ENCODE results near the gene SPRYD7. TPM values are rescaled to one million over a fixed set of nuclear protein-coding genes. Genes with fewer than 3 reads are reported as not detected.
A peak's percentile ranks its signal among the peaks of the same experiment; 100 is the strongest.

The SPRYD7 gene
- total RNA-seq, 1 donor from 2014 or later: 10.3 TPM

- Mint-ChIP-seq H3K36me3 (ENCODE audit: low read depth, unreplicated experiment) (no peaks in the 10 kb centered on the region), H3K27me3 (ENCODE audit: low read depth, unreplicated experiment) (peaks cover 3% of the 10 kb centered on the region), H3K4me3 (ENCODE audit: unreplicated experiment) (no peak overlapping the region), H3K9me3 (ENCODE audit: unreplicated experiment) (no peaks in the 10 kb centered on the region), H3K4me1 (ENCODE audit: low read depth, unreplicated experiment) (peaks cover 7% of the 10 kb centered on the region), H3K27ac (ENCODE audit: unreplicated experiment) (no peak overlapping the region)
- Histone ChIP-seq H4K20me1 (ENCODE audit: insufficient read depth, low read length) (no peaks in the 10 kb centered on the region), H3K4me2 (ENCODE audit: low read length) (no peak overlapping the region), H3K27me3 (ENCODE audit: insufficient read depth, low read length) (no peaks in the 10 kb centered on the region), H3K4me3 (ENCODE audit: insufficient read depth, low read depth, low read length) (no peak overlapping the region), H3K79me2 (ENCODE audit: insufficient read depth, low read length) (no peaks in the 10 kb centered on the region), H3K4me1 (ENCODE audit: insufficient read depth, low read length) (no peaks in the 10 kb centered on the region), H3K27ac (ENCODE audit: low read depth, low read length) (no peak overlapping the region), H3K9ac (ENCODE audit: low read length) (no peak overlapping the region), H3K9me3 (ENCODE audit: insufficient read depth, low read depth, low read length) (no peaks in the 10 kb centered on the region), H2AFZ (ENCODE audit: low read depth, low read length) (no peak overlapping the region), H3K36me3 (ENCODE audit: insufficient read depth, low read length) (peaks cover 2% of the 10 kb centered on the region)
- DNase-seq (ENCODE audit: low read depth) (no peak), FAIRE-seq (no peak)
- TF ChIP-seq CTCF (IDR thresholded peaks at IDR 0.05; ENCODE audit: insufficient read depth, low read depth, low read length): no peak
- no peak for TF ChIP-seq EZH2 (IDR thresholded peaks at IDR 0.05; ENCODE audit: insufficient read depth, low read length)
Observed at GRCh38 chr13:49980266-49980665, 44.1 kb upstream of the SPRYD7 start.

- DNase-seq (ENCODE audit: low read depth): no peak
- Histone ChIP-seq H3K9me3 (ENCODE audit: insufficient read depth, low read depth, low read length) (no peaks in the 10 kb centered on the region), H3K4me1 (ENCODE audit: insufficient read depth, low read length) (no peaks in the 10 kb centered on the region), H2AFZ (ENCODE audit: low read depth, low read length) (no peak overlapping the region), H3K36me3 (ENCODE audit: insufficient read depth, low read length) (no peaks in the 10 kb centered on the region), H3K27me3 (ENCODE audit: insufficient read depth, low read length) (no peaks in the 10 kb centered on the region), H3K79me2 (ENCODE audit: insufficient read depth, low read length) (no peaks in the 10 kb centered on the region), H3K9ac (ENCODE audit: low read length) (no peak overlapping the region), H3K27ac (ENCODE audit: low read depth, low read length) (no peak overlapping the region), H3K4me2 (ENCODE audit: low read length) (no peak overlapping the region), H3K4me3 (ENCODE audit: insufficient read depth, low read depth, low read length) (no peak overlapping the region), H4K20me1 (ENCODE audit: insufficient read depth, low read length) (no peaks in the 10 kb centered on the region)
- Mint-ChIP-seq H3K27me3 (ENCODE audit: low read depth, unreplicated experiment) (peaks cover 3% of the 10 kb centered on the region), H3K9me3 (ENCODE audit: unreplicated experiment) (no peaks in the 10 kb centered on the region), H3K36me3 (ENCODE audit: low read depth, unreplicated experiment) (no peaks in the 10 kb centered on the region), H3K4me3 (ENCODE audit: unreplicated experiment) (no peak overlapping the region), H3K27ac (ENCODE audit: unreplicated experiment) (no peak overlapping the region), H3K4me1 (ENCODE audit: low read depth, unreplicated experiment) (peaks cover 7% of the 10 kb centered on the region)
- FAIRE-seq: no peak
- TF ChIP-seq CTCF (IDR thresholded peaks at IDR 0.05; ENCODE audit: insufficient read depth, low read depth, low read length) (no peak), EZH2 (IDR thresholded peaks at IDR 0.05; ENCODE audit: insufficient read depth, low read length) (no peak)
Observed at GRCh38 chr13:49977992-49978391, 41.9 kb upstream of the SPRYD7 start.

GRCh38 chr13:49976314-49977258, 40.4 kb upstream of the SPRYD7 start:
- H3K4me3 ChIP-seq (ENCODE audit: insufficient read depth, low read depth, low read length): no peak overlapping the region
- TF ChIP-seq EZH2 (IDR thresholded peaks at IDR 0.05; ENCODE audit: insufficient read depth, low read length): no peak
- TF ChIP-seq CTCF (IDR thresholded peaks at IDR 0.05; ENCODE audit: insufficient read depth, low read depth, low read length): peak; percentile 96
- no peaks in the 10 kb centered on the region for H3K4me1 ChIP-seq (ENCODE audit: insufficient read depth, low read length)
- peak overlapping the region; percentile 32 for H3K4me2 ChIP-seq (ENCODE audit: low read length)
- Mint-ChIP-seq H3K36me3 (ENCODE audit: low read depth, unreplicated experiment) (no peaks in the 10 kb centered on the region), H3K27ac (ENCODE audit: unreplicated experiment) (no peak overlapping the region), H3K27me3 (ENCODE audit: low read depth, unreplicated experiment) (peaks cover 3% of the 10 kb centered on the region), H3K4me3 (ENCODE audit: unreplicated experiment) (peak overlapping the region; percentile 13), H3K9me3 (ENCODE audit: unreplicated experiment) (no peaks in the 10 kb centered on the region), H3K4me1 (ENCODE audit: low read depth, unreplicated experiment) (peaks cover 7% of the 10 kb centered on the region)
- no peaks in the 10 kb centered on the region for H3K27me3 ChIP-seq (ENCODE audit: insufficient read depth, low read length)
- no peaks in the 10 kb centered on the region for H3K79me2 ChIP-seq (ENCODE audit: insufficient read depth, low read length)
- FAIRE-seq (peak; percentile 17), DNase-seq (ENCODE audit: low read depth) (peak; percentile 47)
- H3K27ac ChIP-seq (ENCODE audit: low read depth, low read length): no peak overlapping the region
- H3K9ac ChIP-seq (ENCODE audit: low read length): no peak overlapping the region
- H4K20me1 ChIP-seq (ENCODE audit: insufficient read depth, low read length): no peaks in the 10 kb centered on the region
- no peaks in the 10 kb centered on the region for H3K36me3 ChIP-seq (ENCODE audit: insufficient read depth, low read length)
- peak overlapping the region; percentile 0 for H2AFZ ChIP-seq (ENCODE audit: low read depth, low read length)
- no peaks in the 10 kb centered on the region for H3K9me3 ChIP-seq (ENCODE audit: insufficient read depth, low read depth, low read length)

Data from astrocyte (in vitro differentiated cells and primary cell).